ENCODE results near the gene PRKCH.

- TF ChIP-seq POLR2A (IDR thresholded peaks at IDR 0.05), result no peak
- TF ChIP-seq CTCF (IDR thresholded peaks at IDR 0.05), result no peak
- TF ChIP-seq POLR2AphosphoS5 (IDR thresholded peaks at IDR 0.05; ENCODE audit: insufficient read depth in 1 of 2, low read depth in 1 of 2), result no peak
These were observed 270.5 kb downstream of the PRKCH start for GRCh38 chr14:61591862-61592261.
